Loucy (cell line): ENCODE results near the gene SYNGR1.
"Not testable (repeated sequence)": the region's sequence is repeated elsewhere in the genome, so short reads cannot be mapped to it uniquely, and the experiment has no call there.

Experiments used
- EZH2phosphoT487 ChIP-seq: fragments of 200-600 bp; IDR thresholded peaks from 2 replicates; pipeline ENCODE4 v1.6.1; 2018; ENCODE audit warnings: antibody characterized with exemption, mild to moderate bottlenecking, moderate library complexity, borderline replicate concordance
- TF ChIP-seq, protein P1 (sequence below): fragments of 200-600 bp; sonication (generic); conservative IDR thresholded peaks from 2 replicates; pipeline ENCODE4 v1.5.1; 2014; ENCODE audit warnings: mild to moderate bottlenecking, antibody characterized with exemption, low read length

DNA sequence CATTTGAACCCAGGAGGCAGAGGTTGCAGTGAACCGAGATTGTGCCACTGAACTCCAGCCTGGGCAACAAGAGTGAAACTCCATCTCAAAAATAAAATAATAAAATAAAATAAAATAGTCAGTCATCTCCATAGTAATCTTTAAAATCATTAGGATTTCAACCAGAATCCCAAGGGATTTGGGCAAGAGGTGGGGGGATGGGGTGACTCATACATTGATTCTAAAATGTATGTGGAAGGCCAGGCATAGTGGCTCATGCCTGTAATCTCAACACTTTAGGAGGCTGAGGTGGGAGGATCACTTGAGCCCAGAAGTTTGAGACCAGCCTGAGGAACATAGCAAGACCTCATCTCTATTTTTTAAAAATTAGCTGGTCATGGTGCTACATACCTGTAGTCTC lies 19.2 kb upstream of the SYNGR1 start:
- TF ChIP-seq, protein P1, sequence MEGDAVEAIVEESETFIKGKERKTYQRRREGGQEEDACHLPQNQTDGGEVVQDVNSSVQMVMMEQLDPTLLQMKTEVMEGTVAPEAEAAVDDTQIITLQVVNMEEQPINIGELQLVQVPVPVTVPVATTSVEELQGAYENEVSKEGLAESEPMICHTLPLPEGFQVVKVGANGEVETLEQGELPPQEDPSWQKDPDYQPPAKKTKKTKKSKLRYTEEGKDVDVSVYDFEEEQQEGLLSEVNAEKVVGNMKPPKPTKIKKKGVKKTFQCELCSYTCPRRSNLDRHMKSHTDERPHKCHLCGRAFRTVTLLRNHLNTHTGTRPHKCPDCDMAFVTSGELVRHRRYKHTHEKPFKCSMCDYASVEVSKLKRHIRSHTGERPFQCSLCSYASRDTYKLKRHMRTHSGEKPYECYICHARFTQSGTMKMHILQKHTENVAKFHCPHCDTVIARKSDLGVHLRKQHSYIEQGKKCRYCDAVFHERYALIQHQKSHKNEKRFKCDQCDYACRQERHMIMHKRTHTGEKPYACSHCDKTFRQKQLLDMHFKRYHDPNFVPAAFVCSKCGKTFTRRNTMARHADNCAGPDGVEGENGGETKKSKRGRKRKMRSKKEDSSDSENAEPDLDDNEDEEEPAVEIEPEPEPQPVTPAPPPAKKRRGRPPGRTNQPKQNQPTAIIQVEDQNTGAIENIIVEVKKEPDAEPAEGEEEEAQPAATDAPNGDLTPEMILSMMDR: not testable (repeated sequence)
- not testable (repeated sequence) for TF ChIP-seq EZH2phosphoT487
